Coronary artery (tissue), 2 donors: ENCODE data around the gene CCDC9.
"Not testable (repeated sequence)": the region's sequence is repeated elsewhere in the genome, so short reads cannot be mapped to it uniquely, and the experiment has no call there.

Experiments used
- DNase-seq: peaks from one replicate; pipeline ENCODE4 v3.0.0-alpha.2; 2017; ENCODE audit warnings: low spot score
- H3K27ac ChIP-seq, 2 donors: fragments of 200-600 bp; sonication (generic); one replicate each; pipeline ENCODE4 v1.5.1; 2016 to 2019
- H3K4me3 ChIP-seq: fragments of 200-600 bp; sonication (generic); 2 replicates; pipeline ENCODE4 v1.5.1; 2016; ENCODE audit warnings: mild to moderate bottlenecking, moderate library complexity
- CTCF ChIP-seq: fragments of 200-600 bp; sonication (generic); IDR thresholded peaks from one replicate; pipeline ENCODE4 v1.5.1; 2019; ENCODE audit warnings: antibody characterized with exemption

Gene CCDC9

GRCh38 chr19:47257411-47258169, 1.3 kb downstream of the CCDC9 start:
- DNase-seq = no peak
- Histone ChIP-seq H3K4me3 (peak overlapping the region; percentile 83), H3K27ac (peak overlapping the region; percentile 75 to 99)
- no peak for TF ChIP-seq CTCF

GRCh38 chr19:47258434-47258833, 2.1 kb downstream of the CCDC9 start:
- Histone ChIP-seq H3K27ac (peak overlapping the region in 1 of 2 donors; percentile 99), H3K4me3 (peak overlapping the region; percentile 83)
- DNase-seq = no peak
- no peak for TF ChIP-seq CTCF

- no peak for TF ChIP-seq CTCF
- DNase-seq = no peak
- Histone ChIP-seq H3K27ac (peak overlapping the region in 1 of 2 donors; percentile 99), H3K4me3 (no peak overlapping the region)
These were observed 2.7 kb downstream of the CCDC9 start for GRCh38 chr19:47258895-47259555.

GRCh38 chr19:47260476-47260875, 4.2 kb downstream of the CCDC9 start:
- no peak for TF ChIP-seq CTCF
- H3K4me3 ChIP-seq = no peak overlapping the region
- DNase-seq = no peak
- no peak overlapping the region for H3K27ac ChIP-seq

GRCh38 chr19:47261946-47262793, 5.8 kb downstream of the CCDC9 start:
- H3K27ac ChIP-seq, DNase-seq, H3K4me3 ChIP-seq: not testable (repeated sequence)

GRCh38 chr19:47264629-47265028, 8.3 kb downstream of the CCDC9 start:
- Histone ChIP-seq H3K27ac (no peak overlapping the region), H3K4me3 (no peak overlapping the region)
- DNase-seq = no peak
- no peak for TF ChIP-seq CTCF

- no peak for DNase-seq
- no peak overlapping the region for H3K4me3 ChIP-seq
- no peak overlapping the region for H3K27ac ChIP-seq
- no peak for TF ChIP-seq CTCF
These were observed 10.1 kb downstream of the CCDC9 start for GRCh38 chr19:47266401-47266941.
